ENCODE results near the gene PPP1R1C.

GRCh38 chr2:182061739-182062138 is 76.1 kb downstream of the PPP1R1C start:
- TF ChIP-seq EZH2 (IDR thresholded peaks at IDR 0.05; ENCODE audit: low read depth, unreplicated experiment) = no peak
- TF ChIP-seq REST (IDR thresholded peaks at IDR 0.05; ENCODE audit: unreplicated experiment) = no peak

Measured in GM23338 (cell line).